GM21619 (cell line): ENCODE measurements around the gene ATP6V1B1.

Source experiments
- ATAC-seq: cut with Tn5 transposase; IDR thresholded peaks from one replicate; pipeline ENCODE4 v1.9.1; 2021; ENCODE audit not compliant: unreplicated experiment

The ATP6V1B1 gene

GRCh38 chr2:70964596-70965386 lies 29.1 kb downstream of the ATP6V1B1 start:
- peak; percentile 83 for ATAC-seq

DNA sequence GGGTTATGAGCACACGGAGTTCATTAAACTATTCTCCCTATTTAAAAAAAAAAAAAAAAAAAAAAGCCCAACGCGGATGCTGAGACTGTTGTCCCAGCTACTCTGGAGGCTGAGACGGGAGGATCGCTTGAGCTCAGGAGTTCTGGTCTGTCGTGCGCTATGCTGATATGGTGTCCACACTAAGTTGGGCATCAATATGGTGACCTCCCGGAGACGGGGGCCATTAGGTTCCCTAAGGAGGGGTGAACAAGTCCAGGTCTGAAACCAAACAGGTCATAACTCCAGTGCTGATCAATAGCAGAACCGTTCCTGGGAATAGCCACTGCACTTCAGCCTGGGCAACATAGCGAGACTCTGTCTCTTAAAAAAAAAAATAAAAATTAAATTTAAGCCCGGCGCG lies 29.8 kb downstream of the ATP6V1B1 start:
- no peak for ATAC-seq

DNA sequence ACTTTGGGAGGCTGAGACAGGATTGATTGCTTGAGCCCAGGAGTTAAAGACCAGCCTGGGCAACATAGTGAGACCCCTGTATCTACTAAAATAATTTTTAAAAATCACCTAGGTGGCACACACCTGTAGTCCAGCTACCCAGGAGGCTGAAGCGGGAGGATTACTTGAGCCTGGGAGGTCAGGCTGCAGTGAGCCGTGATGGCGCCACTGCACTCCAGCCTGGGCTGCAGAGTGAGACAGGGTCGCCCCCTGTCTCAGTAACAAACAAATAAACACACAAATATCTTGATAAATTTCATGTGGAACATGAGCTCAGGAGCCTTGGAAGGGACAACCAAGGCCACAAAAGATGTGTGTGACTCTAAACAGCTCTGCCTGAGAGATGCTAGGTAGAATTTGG lies 31.0 kb downstream of the ATP6V1B1 start:
- ATAC-seq: no peak

GRCh38 chr2:70967189-70967588 lies 31.5 kb downstream of the ATP6V1B1 start:
- ATAC-seq: no peak

GRCh38 chr2:70974592-70974991 lies 38.9 kb downstream of the ATP6V1B1 start:
- ATAC-seq: no peak

- ATAC-seq: no peak
These were observed 39.5 kb downstream of the ATP6V1B1 start for GRCh38 chr2:70975237-70975636.

DNA sequence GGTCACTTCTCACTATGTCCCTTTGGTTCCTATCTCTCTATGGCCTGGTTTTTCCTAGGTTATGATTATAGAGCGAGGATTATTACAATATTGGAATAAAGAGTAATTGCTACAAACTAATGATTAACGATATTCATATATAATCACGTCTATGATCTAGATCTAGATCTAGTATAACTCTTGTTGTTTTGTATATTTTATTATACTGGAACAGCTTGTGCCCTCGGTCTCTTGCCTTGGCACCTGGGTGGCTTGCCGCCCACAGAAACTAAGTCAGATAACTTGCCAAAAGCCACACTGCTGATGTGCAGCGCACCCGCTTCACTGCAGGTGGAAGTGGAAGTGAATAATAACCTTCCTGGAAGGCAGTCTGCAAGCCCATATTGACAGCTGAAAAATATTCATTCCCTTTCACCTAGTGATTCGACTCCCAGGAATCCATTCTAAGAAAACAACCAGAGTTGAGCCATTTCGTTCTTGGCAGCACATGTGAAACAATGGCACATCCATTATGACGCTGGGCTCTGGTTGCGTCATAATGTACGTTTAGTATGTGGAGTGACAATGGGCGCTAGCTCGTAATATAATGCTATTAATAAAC lies 42.0 kb downstream of the ATP6V1B1 start:
- ATAC-seq: no peak

- ATAC-seq: no peak
These were observed 42.9 kb downstream of the ATP6V1B1 start, which contains the start of gene ANKRD53 for GRCh38 chr2:70978341-70979179. Gene ANKRD53 (plus strand): TSS chr2:70978630. CDS start chr2:70978646, 16 bp downstream.

GRCh38 chr2:70979180-70979488 lies 43.4 kb downstream of the ATP6V1B1 start:
- ATAC-seq: no peak

DNA sequence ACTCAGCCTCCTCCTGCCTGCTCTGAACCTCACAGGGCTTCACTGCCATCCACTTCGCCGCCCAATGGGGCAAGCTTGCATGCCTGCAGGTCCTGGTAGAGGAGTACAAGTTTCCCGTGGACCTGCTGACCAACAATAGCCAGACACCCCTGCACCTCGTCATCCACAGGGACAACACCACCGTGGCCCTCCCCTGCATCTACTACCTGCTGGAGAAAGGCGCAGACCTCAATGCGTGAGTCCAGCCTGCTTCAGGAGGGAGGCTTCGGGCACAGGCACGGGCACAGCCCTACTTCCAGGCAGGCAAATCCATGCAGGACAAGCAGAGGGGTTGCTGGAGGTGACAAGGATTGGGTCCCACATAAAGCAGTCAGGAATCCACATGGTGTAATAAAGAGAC lies 43.9 kb downstream of the ATP6V1B1 start:
- no peak for ATAC-seq

- ATAC-seq: no peak
These were observed 45.7 kb downstream of the ATP6V1B1 start for GRCh38 chr2:70981421-70981820.

DNA sequence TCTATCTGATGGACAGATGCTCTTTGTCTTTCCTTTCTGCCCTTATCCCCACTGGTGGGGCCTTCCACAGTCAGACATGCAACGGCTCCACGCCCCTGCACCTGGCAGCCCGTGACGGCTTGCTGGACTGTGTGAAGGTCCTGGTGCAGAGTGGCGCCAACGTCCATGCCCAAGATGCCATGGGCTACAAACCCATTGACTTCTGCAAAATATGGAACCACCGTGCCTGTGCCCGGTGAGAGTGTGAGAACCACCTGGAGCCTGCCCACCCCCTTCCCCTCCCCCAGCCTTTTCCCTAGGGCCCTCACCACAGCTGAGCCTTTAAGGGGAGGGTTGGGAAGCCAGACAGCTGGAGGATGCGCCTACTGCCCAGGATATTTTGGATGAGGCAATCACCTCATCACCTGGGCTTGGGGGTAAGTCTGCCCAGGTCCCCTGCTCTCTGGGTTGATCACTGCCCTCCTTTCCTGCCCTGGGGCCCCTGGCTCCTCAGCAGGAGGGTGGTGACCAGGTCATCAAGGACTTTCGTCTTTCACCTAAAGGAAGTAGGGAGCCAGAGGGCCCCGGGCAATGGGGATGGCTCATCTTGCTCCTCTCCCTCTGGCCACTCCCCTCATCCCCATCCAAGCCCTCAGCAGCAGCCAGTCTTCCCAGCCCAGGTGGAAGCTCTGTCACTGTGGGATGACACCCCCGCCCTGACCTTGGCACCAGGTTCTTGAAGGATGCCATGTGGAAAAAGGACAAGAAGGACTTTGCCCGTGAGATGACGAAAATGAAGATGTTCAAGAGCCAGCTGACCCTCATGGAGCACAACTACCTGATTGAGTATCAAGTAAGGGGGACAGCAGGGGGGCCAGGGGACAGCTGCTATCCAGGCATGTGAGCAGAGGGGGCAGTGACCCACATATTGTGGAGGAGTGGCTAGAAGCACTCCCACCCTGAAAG lies 46.4 kb downstream of the ATP6V1B1 start:
- no peak for ATAC-seq

GRCh38 chr2:70982971-70983370 lies 47.3 kb downstream of the ATP6V1B1 start:
- ATAC-seq: no peak

DNA sequence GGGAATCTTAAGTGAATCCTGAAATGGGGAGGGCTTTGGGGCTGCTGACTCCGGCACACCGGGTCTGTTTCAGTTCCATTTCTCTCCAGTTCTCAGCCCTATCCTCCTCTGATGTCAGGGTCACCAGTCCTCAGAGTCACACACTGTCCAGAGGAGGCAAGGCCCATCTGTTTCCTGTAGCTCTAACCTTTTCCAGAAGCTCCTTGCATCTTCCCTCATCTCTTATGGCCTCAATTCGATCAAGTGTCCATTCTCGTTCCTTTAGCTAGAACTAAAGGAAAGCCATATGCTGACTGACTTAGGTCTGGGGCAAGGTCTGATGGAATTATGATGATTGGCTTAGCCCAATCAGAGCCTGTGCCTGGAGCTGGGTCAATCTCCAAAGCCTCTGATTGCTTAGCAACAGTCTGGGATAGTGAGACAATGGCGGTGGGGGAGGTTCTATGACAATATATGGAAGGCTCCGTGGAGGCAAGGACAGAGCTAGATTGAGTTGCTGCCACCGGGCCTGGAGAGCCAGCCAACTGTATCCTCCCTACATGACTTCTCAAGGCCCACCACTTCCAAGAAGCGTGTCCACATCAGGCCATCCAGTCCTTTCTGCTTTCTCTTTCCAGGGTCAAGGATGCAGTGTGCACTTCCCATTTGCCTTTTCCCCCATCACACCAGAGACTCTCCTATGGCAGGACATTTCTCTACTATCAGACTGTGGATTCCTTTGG lies 48.0 kb downstream of the ATP6V1B1 start:
- ATAC-seq: no peak

DNA sequence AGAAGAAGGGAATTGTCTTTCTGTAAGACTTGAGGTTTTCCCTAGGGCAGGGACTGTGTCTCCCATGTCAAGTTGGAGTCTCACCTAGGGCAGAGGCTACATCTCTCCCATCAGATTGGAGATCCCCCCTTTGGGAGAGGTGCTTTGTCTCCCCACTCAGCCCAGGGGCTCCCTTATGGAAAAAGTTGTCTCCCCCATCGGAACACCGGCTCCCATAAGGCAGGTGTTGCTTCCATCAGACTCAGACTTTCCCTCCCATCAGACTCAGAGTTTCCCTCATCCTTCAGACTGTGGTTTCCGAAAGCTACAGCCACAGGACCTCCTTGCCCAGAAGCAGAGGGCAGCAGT lies 48.5 kb downstream of the ATP6V1B1 start:
- no peak for ATAC-seq

DNA sequence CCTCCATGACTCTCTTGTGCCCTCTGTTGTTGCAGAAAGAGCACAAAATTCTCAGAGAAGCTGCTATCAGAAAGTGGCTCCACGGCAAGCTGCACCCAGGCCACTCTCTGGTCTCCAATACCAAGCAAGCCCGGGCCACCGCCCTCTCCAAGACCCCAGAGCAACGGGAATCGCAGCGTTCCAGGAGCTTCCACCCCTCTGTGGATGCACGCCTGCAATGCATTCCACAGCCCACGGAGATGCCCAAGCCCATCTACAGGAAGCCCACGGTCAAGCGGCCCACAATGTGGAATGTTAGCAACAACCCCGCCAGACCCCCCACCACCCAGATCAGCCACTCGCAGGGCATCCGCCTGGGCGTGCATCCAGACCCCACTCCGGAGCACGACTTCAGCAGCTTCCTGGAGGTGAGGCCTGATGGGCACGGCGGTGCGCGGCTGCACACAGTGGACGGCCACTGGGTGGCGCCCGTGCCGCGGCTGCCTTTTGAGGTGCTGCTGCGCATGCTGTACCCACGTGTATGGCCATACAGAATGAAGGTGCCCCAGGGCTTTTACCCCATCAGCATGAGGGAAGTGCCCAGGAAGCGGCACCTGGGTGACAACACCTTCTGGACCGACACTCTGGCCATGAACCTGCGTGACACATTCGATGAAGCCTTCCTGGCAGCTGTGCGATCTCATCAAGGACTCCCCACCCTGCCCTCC lies 49.0 kb downstream of the ATP6V1B1 start:
- peak; percentile 95 for ATAC-seq

DNA sequence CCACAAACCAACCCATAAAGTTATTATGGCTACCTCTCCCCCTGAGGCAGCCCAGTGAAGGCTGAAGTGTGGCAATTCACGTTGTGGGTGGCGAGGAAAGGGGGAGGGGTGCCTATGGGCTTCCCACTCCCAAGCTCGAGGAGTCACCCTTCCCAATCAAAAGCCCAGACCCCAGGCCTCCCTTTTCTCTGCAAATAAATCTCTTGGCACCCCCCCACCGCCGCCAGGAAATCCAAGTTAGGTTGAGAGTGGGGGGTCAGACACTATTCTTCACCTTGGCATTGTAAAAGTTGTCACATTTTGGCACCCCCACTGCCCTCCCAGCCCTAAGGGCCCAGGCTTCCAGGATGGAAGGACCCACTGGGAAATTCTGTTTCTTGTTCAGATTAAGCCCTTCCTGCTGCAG lies 49.6 kb downstream of the ATP6V1B1 start:
- no peak for ATAC-seq

GRCh38 chr2:70985956-70986355 lies 50.3 kb downstream of the ATP6V1B1 start:
- ATAC-seq: no peak

DNA sequence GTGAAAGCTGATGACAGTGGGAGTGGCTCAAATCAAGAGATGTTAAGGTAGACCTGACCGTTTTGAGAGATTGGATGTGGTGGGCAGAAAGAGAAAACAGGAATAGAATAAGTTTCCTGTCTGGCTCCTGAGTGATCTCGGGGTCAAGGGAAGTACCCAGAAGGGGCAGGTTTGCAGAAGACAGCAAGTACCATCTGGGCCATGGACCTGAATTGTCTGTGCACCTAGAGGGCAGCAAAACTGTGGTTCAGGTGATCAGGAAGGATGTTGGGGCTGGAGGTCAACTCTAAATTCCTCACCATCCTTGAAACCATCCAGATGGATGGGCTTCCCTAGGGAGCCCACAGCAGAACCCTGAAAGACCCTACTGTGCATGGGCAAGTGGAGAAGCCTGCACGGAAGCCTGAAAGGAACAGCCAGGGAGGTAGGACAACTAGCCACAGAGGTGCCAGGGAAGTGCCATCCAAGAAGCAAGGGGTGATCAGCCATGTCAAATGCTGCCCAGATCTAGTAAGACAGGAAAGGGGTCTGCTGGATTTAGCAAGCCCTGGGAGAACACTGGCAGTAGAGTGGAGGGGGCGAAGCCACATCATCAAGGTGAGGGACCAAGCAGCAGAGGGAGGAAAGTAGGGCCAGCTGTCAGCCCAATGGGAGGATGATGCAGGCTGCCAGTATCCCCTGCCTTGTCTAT lies 50.9 kb downstream of the ATP6V1B1 start:
- ATAC-seq: no peak
